HG02840 (cell line): Measurements from ENCODE around the gene KLK1.
"Not testable (repeated sequence)": the region's sequence is repeated elsewhere in the genome, so short reads cannot be mapped to it uniquely, and the experiment has no call there.

Source experiments
- ATAC-seq: cut with Tn5 transposase; IDR thresholded peaks from one replicate; pipeline ENCODE4 v1.9.1; 2021; ENCODE audit warnings: mild to moderate bottlenecking, moderate library complexity, moderate number of reproducible peaks; ENCODE audit not compliant: unreplicated experiment, low FRiP score

Gene KLK1

DNA sequence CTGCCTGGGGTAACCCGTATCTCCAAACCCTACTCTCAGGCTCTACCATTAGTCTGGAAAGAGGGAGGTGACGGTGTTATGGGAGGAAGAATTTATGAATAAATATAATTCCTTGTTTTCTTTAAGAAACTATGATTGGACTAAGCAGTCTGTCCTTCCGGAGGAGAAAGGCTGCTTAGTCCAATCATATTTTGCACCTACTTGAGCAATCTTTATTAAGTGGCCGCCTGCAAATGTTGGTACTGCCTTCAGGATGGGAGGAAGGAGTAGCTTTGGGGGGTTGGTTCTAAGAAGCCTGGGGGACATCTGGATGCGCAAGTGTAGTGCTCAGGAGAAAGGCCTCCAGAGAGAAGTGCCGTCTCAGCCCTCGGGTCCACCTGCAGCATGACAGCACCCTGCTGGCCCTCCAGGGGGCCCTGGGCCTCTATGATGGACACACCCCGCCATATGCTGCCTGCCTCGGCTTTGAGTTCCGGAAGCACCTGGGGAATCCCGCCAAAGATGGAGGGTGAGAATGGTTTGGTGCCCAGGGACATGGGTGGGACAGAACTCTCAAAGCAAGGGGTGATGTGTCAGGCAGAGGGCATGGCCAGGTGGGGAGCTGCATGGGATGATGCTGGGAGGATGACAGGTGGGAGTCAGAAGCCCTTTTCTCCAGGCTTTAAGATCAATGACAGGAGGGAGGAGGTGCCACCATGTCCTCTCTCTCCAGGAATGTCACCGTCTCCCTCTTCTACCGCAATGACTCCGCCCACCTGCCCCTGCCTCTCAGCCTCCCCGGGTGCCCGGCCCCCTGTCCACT is 29.3 kb downstream of the KLK1 start:
- no peak for ATAC-seq

DNA sequence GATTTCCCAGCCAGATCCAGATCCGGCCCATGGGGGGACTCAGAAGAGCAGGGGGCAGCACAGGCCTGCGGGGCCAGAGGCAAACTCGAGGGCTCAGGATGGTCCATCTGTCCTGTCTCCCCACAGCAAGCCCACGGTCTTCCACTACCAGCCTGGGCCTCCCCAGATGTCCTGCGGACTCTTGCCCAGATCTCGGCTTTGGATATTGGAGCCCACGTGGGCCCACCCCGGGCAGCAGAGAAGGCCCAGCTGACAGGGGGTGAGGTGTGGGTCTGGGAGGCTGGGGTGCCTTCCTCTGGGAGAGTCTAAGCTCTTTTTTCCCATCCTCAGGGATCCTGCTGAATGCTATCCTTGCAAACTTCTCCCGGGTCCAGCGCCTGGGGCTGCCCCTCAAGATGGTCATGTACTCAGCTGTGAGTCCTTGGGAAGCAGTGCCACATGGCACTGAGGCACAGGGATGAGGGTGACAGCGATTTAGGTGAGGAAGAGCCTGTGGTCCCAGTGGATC is 30.0 kb downstream of the KLK1 start:
- ATAC-seq = no peak

DNA sequence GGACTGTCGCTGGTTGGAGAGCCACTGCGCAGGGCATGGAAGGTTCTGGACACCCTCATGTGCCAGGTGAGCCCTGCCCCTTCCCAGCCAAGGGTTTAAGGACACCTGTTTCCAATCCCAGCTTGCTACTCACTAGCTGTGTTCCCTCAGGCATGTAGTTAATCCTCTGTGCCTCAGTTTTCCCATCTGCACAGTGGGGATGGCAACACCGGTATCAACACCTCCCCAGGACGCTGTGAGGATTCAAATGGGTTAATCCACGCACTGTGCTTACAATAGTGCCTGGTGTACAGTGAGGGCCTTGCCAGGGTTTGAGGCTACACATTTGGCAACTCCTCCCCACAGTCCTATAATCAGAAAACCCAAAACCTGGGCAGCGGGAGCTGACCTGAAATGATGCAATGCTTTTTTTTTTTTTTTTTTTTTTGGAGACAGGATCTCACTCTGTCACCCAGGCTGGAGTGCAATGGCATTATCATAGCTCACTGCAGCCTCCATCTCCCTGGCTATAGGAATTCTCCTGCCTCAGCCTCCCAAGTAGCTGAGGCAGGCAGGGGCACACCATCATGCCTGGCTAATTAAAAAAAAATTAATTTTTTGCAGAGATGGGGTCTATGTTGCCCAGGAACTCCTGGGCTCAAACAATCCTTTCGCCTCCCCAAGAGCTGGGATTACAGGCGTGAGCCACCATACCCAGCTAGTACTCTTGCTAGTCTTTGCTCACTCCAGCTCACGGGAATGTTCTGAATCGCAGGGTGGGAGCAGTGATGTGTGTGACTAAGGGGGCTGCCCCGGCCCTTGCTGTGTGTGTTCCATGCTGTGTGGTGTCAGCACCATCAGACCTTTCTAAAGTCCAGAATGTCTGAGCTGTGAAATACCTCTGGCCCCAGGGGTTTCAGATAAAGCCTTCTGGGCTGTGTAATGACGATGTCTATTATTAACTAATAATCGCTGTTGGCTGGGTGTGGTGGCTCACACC is 31.0 kb downstream of the KLK1 start:
- no peak for ATAC-seq

DNA sequence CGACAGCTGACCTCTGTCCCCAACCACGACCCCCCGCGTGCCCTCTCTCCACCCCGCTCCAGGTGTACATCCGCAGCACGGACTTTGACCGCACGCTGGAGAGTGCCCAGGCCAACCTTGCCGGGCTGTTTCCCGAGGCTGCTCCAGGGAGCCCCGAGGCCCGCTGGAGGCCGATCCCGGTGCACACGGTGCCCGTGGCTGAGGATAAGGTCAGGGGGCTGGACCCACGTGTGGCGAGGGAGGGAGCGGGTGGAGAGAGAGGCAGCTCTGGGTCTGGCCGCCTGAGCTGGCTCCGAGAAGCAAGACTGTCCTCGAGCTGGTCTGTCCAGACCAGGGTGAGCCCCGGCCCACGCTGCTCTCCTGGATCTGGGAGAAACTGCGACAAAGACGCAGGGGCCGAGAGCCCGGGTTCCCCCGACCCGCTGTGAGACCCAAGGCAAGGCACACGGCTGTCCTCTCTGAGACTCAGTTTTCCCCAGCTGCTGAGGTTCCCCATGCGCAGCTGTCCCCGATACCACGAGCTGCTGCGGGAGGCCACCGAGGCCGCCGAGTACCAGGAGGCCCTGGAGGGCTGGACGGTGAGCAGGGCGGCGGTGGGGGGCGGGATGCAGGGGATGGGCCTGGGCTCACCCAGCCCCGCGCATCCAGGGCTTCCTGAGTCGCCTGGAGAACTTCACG is 31.9 kb downstream of the KLK1 start:
- no peak for ATAC-seq

DNA sequence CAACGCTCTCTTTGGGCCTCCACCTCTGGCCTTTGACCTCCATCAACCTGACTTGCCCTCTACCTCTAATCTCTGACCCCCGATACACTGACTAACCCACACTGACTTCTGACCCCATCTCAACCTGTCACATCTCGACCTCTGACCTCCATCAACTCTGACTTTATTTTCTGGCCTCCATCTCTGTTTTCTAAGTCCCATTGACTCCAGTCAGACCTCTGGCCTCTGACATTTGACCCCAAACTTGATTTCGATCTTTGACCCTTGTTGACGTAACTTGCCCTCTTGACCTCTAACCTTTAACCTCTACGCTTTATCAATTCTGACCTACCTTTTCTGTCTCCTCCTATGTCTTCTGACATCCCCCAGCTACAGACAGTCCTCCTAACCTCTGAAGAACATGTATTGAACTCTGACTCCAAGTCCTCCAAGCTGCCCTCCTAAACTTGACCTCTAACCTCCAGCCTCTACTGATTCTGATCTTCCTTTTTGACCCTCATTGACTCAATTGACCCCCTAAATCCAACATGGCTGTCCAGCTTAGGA is 32.6 kb downstream of the KLK1 start:
- ATAC-seq = no peak

DNA sequence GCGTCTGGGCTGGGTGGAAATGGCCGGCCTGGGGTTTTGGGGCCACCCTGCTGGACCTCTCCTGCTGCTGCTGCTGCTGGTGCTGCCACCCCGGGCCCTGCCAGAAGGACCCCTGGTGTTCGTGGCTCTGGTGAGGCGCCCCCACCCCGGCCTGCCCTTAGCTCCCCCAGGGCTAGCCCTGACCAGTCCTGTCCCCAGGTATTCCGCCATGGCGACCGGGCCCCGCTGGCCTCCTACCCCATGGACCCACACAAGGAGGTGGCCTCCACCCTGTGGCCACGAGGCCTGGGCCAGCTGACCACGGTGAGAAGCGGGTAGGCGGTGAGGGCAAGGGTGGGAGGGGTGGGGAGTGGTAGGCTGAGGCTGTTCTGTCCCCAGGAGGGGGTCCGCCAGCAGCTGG is 33.2 kb downstream of the KLK1 start, which contains the start of gene ACP4:
ACP4 (plus strand) TSS at position 20 of the 400 bp plus-strand sequence; CDS start at position 20, 0 bp downstream.
- ATAC-seq = no peak

DNA sequence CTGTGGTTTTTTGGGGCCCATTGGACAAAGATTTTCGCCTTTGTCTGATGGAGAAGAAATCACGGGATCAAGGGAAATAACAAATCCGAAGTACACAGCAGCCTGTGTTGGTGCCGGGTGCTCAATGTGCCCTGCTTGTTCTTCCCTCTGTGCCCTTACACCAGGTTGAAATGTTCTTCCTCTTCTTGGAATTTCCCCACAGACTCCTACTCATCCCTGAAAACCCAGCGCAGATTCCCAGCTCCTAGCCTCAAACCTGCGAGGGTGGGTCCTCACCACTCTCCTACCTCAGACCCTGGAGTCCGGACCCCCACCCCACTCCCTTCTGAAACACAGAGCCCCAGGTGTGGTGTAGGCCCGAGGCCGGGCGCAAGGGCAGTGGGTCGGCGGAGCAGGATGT is 38.3 kb downstream of the KLK1 start:
- ATAC-seq = no peak

DNA sequence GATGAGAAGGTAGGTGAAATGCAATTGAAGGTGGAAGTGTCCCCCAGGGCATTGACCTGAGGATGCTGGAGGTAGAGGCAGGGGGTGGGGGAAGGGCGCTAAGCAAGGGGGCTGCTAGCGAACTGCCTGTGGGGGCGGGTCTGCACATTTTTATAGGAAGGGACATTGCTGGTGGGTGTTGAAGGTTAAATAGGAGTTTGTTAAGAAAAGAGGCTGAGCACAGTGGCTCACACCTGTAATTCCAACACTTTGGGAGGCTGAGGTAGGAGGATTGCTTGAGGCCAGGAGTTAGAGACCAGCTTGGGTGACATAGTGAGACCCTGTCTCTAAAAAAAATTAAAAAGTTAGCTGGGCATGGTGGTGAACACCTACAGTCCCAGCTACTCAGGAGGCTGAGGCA is 38.9 kb downstream of the KLK1 start:
- no peak for ATAC-seq

DNA sequence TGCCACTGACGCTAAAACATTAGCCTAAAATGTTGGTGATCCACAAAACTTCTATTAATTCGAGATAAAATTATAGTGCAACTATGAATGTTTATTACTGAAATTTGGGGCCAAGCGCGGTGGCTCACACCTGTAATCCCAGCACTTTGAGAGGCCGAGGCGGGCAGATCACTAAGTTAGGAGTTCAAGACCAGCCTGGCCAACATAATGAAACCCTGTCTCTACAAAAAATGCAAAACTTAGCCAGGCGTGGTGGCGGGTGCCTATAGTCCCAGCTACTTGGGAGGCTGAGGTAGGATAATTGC is 39.8 kb downstream of the KLK1 start:
- not testable (repeated sequence) for ATAC-seq

DNA sequence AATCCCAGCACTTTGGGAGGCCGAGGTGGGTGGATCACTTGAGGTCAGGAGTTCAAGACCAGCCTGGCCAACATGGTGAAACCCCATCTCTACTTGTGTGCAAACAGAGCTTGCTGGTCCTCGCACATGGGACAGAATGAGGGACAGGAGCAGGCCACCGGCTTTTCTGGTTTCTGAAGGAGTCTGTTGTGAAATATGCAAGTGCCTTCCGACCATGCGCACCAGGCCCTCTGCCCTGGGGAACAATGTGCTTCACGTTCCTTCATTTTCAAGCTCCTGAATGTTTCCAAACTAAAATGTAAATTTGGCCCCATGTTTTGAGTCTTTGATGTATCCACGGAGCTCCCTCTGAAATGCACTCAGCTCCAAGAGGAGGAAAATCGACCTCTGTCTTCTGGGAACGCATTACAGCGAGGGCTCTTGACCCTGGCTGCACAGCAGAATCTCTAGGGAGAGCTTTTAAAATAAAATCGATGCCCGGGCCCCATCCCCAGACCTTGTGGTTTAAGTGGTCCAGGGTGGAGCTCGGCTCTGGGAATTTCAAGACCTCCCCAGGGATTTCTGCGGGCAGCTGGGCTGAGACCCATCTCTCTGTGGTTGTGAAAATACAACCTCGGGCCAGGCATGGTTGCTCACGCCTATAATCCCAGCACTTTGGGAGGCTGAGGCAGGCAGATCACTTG is 42.7 kb downstream of the KLK1 start:
- ATAC-seq = no peak

DNA sequence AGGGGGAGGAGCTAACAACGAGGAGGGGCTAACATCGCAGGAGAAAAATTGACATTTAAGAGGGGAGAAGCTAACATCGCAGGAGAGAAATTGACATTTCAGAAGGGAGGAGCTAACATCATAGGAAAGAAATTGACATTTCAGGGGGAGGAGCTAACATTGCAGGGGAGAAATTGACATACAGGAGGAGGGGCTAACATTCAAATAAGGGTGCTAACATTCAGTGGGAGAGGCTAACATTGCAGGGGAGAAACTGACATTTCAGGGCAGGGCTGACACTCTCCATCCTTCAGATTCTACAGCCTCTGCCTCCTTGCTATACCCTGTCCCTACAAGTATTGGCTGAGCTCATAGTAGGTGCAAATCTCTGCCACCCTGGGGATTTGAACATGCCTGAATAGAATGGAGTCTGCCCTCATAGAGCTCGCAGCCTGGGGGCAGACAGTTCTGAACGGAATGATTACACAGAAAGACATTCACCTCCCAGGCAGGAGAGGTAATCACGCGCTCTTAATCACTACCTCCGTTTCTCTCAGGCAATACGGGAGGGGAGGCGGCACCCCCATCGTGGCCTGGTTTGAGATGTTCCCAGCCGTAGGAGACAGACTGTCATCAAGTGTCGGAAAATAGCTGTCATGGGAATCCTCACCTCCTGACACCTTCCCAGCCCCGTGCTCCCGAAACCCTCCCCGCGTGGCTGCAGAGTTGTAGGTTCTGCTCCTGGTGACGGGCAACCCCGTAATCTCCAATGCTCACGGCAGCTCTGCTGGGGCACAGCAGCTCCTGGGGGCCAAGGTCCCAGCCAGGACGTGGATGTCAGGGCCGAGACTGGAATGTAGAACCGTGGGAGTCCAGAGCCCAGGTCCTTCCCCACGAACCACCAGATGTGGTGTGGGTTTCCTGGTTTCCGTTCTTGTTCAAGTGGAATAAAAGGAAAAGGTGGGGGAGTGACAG is 43.8 kb downstream of the KLK1 start:
- no peak for ATAC-seq

DNA sequence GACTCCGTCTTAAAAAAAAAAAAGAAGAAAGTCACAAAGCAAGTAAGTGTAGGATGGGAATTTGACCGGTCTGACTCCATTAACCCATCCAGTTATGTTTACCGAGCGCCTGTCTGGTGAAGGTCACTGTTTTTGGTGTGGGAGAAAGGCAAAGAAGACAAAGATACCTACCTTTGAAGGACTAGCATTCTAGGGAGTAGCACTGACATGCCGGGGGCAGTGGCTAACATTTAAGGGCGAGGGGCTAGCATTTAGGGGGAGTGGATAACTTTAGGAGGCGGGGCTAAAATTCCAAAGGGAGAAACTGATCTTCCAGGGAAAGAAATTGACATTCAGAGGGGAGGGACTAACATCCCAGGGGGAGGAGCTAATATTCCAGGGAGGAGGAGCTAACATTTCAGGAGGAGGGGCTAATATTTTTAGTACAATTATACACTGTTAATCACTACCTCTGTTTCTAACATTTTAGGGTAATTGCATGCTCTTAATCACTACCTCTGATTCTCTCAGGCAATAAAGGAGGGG is 44.6 kb downstream of the KLK1 start:
- no peak for ATAC-seq

DNA sequence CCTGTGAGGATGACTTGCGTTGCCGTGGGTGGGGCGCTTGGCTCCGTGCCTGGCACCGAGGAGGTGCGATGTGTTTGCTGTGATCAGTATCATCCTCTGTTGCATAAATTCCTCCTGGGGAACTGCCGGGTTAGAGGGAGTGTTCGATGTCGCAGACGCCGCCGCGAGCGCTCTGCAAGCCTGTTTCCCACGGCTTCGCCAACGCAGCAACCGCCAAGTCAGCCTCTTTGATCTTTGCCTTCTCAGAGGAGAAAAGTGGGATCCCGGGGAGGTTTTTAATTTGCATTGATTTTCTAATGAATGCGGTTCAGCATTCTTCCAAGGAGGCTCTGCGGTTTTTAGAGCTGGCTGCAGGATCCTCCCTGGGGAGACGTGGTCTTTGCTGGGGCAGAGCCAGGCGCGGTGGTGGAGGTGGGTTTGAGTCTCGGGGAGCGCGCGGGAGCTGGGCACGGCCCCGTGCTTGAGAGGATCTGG is 45.7 kb downstream of the KLK1 start:
- no peak for ATAC-seq

DNA sequence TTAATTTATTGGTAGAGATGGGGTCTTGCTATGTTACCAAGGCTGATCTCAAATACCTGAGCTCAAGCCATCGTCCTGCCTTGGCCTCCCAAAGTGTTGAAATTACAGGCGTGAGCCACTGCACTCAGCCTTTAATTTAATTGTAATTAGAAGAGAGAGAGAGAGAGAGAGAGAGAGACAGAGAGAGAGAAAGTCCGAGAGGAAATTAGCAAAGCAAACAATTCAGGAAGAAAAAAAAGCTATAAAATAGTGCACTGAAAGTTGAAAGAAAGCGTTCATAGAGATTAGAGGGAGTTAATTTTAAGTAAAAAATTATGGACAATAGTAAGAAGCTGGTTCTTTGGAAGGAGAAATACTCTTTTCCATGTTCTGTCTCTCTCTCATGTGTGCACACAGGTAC is 46.3 kb downstream of the KLK1 start:
- ATAC-seq = no peak

DNA sequence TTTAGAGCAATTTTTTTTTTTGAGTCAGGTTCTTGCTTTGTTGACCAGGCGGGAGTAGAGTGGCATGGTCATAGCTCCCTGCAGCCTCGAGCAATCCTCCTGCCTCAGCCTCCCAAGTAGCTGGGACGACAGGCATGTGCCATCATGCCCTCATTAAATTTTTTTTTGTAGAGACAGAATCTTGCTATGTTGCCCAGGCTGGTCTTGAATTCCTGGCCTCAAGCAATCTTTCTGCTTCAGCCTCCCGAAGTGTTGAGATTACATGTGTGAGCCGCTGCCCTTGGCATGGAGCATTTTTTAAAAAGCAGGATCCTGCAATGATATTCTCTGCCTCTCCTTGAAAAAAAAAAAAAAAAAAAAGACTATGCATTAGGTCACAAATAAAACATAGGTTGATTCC is 47.5 kb downstream of the KLK1 start:
- ATAC-seq = no peak

DNA sequence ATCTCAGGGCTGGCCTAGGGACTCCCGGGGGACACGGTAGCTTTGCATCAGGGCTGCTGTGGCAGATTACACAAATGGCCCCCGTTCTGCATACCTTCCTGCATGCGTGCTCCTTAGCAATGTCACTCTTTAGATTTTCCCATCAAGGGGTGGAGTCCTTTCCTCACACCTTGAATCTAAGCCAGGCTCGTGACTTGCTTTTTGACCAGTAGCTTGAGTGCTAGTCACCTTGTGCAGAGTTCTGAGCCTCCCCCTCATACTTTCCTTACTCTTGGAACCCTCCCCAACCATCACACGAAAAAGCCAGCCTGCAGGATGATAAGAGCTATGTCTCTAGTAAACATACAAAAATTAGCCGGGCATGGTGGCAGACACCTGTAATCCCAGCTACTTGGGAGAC is 50.1 kb downstream of the KLK1 start:
- ATAC-seq = not testable (repeated sequence)

DNA sequence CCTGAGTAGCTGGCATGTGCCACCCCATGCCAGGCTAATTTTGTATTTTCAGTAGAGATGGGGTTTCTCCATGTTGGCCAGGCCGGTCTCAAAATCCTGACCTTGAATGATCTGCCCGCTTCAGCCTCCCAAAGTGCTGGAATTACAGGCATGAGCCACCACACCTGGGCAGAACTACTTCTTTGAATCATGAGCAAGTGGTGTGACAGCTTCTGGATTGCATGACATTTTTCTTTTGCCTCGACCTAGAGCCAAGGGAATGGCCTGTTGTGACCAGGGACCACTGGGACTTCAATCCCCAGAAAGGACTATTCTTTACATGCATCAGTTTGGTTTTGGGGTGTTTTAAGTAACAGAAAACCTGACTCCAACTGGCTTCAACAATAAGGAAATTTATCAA is 50.7 kb downstream of the KLK1 start:
- ATAC-seq = not testable (repeated sequence)

DNA sequence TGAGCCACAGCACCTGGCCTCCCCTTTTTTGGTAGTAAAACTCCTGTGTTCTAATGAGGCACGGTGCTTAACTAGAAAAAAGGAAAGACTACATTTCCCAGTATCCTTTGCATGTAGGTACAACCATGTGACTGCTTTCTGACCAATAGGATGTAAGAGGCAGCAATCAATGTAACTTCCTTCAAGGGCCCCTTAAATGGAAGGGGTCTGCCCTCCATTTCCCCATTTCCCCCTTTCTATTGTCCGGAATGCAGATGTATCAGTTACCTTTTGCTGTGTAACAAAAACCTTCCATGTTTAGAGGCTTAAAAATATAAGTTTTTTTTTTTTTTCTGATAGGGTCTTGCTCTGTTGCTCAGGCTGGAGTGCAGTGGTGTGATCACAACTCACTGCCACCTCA is 51.1 kb downstream of the KLK1 start:
- ATAC-seq = no peak
